ENCODE results near the gene DCTN1. TPM values are rescaled to one million over a fixed set of nuclear protein-coding genes. Genes with fewer than 3 reads are reported as not detected.

The DCTN1 gene
- total RNA-seq, 1 donor from 2014 or later, result 140 TPM

DNA sequence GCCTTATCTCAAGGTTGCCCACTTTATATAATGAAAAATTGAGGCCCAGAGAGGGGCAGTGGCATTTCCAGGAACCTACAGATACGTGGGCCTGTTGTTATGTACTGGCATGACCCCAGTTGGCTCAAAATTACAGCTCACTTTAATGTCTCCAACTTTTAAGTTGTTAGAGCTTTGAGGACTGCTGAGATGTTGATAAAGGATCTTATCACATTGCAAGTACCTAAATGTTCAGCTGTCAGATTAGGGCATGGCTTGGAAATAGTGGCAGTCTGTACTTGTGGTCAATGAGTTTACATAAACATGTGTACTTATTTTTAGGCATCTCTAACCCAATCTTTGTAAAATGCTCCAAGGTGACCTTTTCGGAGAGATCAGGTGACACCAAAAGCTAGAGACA lies 51.5 kb downstream of the DCTN1 start:
- H3K4me3 ChIP-seq, result no peak overlapping the region
- intact Hi-C loops (cut with DNase I), result no loop called here
- DNase-seq, result no peak

DNA sequence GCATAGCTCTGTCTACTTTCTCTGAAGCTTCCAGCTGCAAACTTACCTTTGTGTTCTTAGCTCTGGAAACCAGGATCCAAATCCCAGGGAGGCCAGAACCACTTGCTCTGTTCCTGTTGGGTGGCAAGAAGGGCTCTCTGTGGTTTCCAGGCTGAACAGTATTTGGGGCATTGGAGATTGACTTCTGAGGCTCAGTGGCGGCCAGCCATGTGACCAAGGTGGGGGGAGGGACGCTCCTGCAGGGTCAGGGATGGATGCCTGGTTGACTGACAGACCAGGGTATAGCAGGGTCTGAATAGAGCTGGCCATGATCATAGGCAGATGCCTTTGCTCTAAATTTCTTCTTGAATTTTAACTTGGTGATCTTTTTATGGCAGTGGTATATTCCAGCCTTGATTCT lies 52.0 kb downstream of the DCTN1 start:
- DNase-seq (no peak), ATAC-seq (peak; percentile 24)
- intact Hi-C loops (cut with DNase I), result no loop called here
- H3K27ac ChIP-seq, result no peak overlapping the region
- H3K9me3 ChIP-seq, result no peaks in the 10 kb centered on the region
- H3K4me3 ChIP-seq, result no peak overlapping the region
- no peaks in the 10 kb centered on the region for H3K27me3 ChIP-seq
- no peaks in the 10 kb centered on the region for H3K4me1 ChIP-seq
- TF ChIP-seq, protein P1, sequence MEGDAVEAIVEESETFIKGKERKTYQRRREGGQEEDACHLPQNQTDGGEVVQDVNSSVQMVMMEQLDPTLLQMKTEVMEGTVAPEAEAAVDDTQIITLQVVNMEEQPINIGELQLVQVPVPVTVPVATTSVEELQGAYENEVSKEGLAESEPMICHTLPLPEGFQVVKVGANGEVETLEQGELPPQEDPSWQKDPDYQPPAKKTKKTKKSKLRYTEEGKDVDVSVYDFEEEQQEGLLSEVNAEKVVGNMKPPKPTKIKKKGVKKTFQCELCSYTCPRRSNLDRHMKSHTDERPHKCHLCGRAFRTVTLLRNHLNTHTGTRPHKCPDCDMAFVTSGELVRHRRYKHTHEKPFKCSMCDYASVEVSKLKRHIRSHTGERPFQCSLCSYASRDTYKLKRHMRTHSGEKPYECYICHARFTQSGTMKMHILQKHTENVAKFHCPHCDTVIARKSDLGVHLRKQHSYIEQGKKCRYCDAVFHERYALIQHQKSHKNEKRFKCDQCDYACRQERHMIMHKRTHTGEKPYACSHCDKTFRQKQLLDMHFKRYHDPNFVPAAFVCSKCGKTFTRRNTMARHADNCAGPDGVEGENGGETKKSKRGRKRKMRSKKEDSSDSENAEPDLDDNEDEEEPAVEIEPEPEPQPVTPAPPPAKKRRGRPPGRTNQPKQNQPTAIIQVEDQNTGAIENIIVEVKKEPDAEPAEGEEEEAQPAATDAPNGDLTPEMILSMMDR (IDR thresholded peaks at IDR 0.05), result no peak
- H3K36me3 ChIP-seq, result no peaks in the 10 kb centered on the region

More for the DNA sequence above, 51.5 kb downstream of the DCTN1 start:
- Histone ChIP-seq H3K4me1 (no peaks in the 10 kb centered on the region), H3K9me3 (no peaks in the 10 kb centered on the region), H3K27me3 (no peaks in the 10 kb centered on the region), H3K36me3 (no peaks in the 10 kb centered on the region), H3K27ac (no peak overlapping the region)
- peak; percentile 59 for ATAC-seq
- TF ChIP-seq, protein P1 (IDR thresholded peaks at IDR 0.05), result no peak

DNA sequence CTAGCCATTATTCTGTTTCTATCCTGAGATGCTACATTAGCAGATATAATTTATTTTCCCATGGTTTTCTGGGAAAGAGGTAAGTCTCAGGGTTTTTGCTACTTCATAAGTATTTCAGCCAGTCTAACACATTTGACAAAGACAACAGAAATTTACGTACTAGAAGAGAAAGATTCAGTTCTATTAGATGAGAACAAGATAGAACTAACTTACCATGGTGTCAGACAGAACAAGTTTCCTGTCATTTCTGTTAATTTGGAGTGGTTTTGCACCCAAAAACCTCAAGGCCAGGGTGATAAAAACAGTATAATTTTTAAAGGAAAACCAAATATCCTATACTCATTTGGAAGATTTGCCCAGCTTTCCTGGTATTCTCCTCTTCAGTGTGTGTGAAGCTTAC lies 52.5 kb downstream of the DCTN1 start:
- H3K4me1 ChIP-seq, result no peaks in the 10 kb centered on the region

DNA sequence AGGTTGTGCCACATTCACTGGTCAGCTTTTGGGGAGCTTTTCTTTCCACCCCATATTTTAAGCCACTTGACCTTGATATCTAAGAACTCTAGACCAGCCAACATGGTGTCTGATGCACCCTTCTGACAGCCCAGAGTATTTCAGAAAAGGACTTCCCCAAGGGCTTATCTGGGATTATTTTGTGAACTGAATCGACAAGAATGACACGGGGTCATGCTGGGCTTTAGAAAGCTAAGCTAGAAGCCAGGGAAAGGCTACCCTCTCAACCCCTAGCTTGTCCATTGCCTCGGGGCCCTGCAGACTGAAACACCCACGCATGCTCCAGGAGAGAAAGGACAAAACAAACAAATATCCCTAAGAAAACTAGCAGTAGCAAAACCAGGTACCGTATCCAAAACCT lies 52.9 kb downstream of the DCTN1 start:
- TF ChIP-seq, protein P1 (IDR thresholded peaks at IDR 0.05), result no peak

More for the DNA sequence above, 52.5 kb downstream of the DCTN1 start:
- DNase-seq, result no peak
- Histone ChIP-seq H3K27ac (no peak overlapping the region), H3K9me3 (no peaks in the 10 kb centered on the region), H3K36me3 (no peaks in the 10 kb centered on the region), H3K27me3 (no peaks in the 10 kb centered on the region), H3K4me3 (no peak overlapping the region)
- TF ChIP-seq, protein P1 (IDR thresholded peaks at IDR 0.05), result no peak
- ATAC-seq, result no peak
- intact Hi-C loops (cut with DNase I), result no loop called here

DNA sequence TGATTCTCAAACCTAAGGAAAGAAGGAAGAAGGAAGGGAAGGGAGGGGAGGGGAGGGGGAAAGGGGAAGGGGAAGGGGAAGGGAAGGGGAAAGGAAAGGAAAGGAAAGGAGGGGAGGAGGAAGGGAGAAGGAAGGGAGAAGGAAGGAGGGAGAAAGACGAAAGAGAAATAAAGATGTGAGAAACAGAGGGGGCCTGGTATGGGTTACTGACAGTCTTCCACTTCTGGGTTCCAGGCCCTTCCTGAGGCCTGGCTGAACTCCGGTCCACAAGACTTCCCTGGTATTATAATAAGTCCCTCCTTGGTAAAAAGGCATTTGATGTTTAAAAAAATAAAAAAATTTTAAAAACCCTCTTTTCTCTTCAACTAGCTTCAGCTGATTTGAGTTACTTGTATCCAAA lies 54.3 kb downstream of the DCTN1 start:
- H3K4me1 ChIP-seq, result no peaks in the 10 kb centered on the region
- H3K9me3 ChIP-seq, result no peaks in the 10 kb centered on the region
- H3K4me3 ChIP-seq, result no peak overlapping the region
- TF ChIP-seq, protein P1 (IDR thresholded peaks at IDR 0.05), result no peak
- ATAC-seq (no peak), DNase-seq (no peak)
- H3K36me3 ChIP-seq, result no peaks in the 10 kb centered on the region
- intact Hi-C loops (cut with DNase I), result no loop called here
- H3K27ac ChIP-seq, result no peak overlapping the region
- H3K27me3 ChIP-seq, result no peaks in the 10 kb centered on the region

More for the DNA sequence above, 52.9 kb downstream of the DCTN1 start:
- no peaks in the 10 kb centered on the region for H3K27me3 ChIP-seq
- no peaks in the 10 kb centered on the region for H3K9me3 ChIP-seq
- DNase-seq, result no peak
- no peak for ATAC-seq
- intact Hi-C loops (cut with DNase I), result no loop called here
- H3K4me3 ChIP-seq, result no peak overlapping the region
- no peak overlapping the region for H3K27ac ChIP-seq
- H3K4me1 ChIP-seq, result no peaks in the 10 kb centered on the region
- no peaks in the 10 kb centered on the region for H3K36me3 ChIP-seq

DNA sequence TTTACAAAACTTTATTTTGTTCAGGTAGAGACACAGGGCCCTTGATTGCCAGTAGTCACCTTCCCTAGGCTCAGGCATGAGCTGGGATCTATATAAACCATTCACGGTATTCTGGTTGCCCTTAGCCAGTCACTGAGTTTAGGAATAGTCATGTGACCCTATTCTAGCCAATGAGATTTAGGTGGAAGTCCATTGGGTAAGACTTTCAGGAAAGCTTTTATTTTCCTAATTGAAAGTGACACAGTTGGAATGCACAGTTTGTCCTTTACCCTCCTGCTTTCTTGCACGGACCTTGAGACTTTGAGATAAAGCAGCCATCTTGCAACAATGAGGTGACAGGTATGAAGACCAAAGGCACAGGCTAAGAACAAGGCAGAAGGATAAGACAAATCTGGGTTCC lies 58.4 kb downstream of the DCTN1 start:
- ATAC-seq, result no peak
- TF ChIP-seq, protein P1 (IDR thresholded peaks at IDR 0.05), result no peak

More for the DNA sequence above, 58.4 kb downstream of the DCTN1 start:
- Histone ChIP-seq H3K27me3 (no peaks in the 10 kb centered on the region), H3K9me3 (no peaks in the 10 kb centered on the region), H3K27ac (no peak overlapping the region), H3K4me3 (no peak overlapping the region), H3K4me1 (no peaks in the 10 kb centered on the region), H3K36me3 (no peaks in the 10 kb centered on the region)
- no peak for DNase-seq
- intact Hi-C loops (cut with DNase I), result no loop called here
